K562 (cell line): ENCODE measurements around the gene SYNRG. TPM values are rescaled to one million over a fixed set of nuclear protein-coding genes. Genes with fewer than 3 reads are reported as not detected.

Experiments
- ATAC-seq: fragments of 200-7000 bp; cut with Tn5 transposase; 3 replicates; pipeline ENCODE4 v1.9.1; 2020; ENCODE audit warnings: moderate library complexity
- BruUV-seq: library from RNA; stranded (reverse); fragments of 400-500 nt; replicated peaks from 2 replicates; lab custom pipeline; 2021; lab: Mats Ljungman, UMichigan
- CTCF ChIA-PET: fragments of 300-600 bp; formaldehyde crosslinking; extraction: SDS; loops from one replicate; lab custom pipeline; 2021; ENCODE audit warnings: low intra/inter-chr PET ratio; lab: Yijun Ruan, JAX
- POLR2A ChIA-PET: fragments of 300-600, 350-650 bp; sonication (Branson Sonifier 250); formaldehyde crosslinking; extraction: SDS; loops from one replicate; lab custom pipeline; 2021; ENCODE audit warnings: antibody characterized with exemption, inconsistent platforms; lab: Yijun Ruan, JAX
- DNase-seq, 4 experiments: peaks; one replicate each; pipeline versions ENCODE4 v3.0.0 to v3.0.0-alpha.2; 2011 to 2018; ENCODE audit warnings: low spot score in 3 of 4, mixed read lengths in 3 of 4; ENCODE audit errors: extremely low read depth in 1 of 4
- FAIRE-seq: peaks from 2 replicates; lab custom pipeline; 2011; peaks lifted over from hg19 to GRCh38; lab: Jason Lieb, UNC
- H2AFZ ChIP-seq: 2 replicates; pipeline ENCODE4 v1.6.0; 2011; ENCODE audit warnings: low read depth, low read length, control low read depth, inconsistent platforms
- H3K27ac ChIP-seq: fragments of 200-600 bp; 3 replicates; pipeline ENCODE4 v1.8.0; 2011; ENCODE audit warnings: low read depth, mild to moderate bottlenecking, control low read depth, inconsistent platforms, low read length, moderate library complexity, mixed read lengths; ENCODE audit errors: extremely low read depth
- H3K27me3 ChIP-seq, 2 experiments: fragments of 300-600 bp in 1 of 2; 2 replicates in 1 of 2; 3 replicates in 1 of 2; pipeline versions ENCODE4 v1.6.0 to v1.8.0; 2011; ENCODE audit warnings: inconsistent platforms in 2 of 2, low read length in 2 of 2, mild to moderate bottlenecking in 1 of 2, mixed read lengths in 1 of 2, moderate library complexity in 1 of 2; ENCODE audit not compliant: control insufficient read depth in 2 of 2, insufficient read depth in 2 of 2
- H3K36me3 ChIP-seq: fragments of 300-600 bp; 3 replicates; pipeline ENCODE4 v1.8.0; 2011; ENCODE audit warnings: mild to moderate bottlenecking, low read length, inconsistent platforms; ENCODE audit not compliant: control insufficient read depth, insufficient read depth
- H3K4me1 ChIP-seq, 2 experiments: fragments of 200-600 bp in 1 of 2; replicated peaks in 1 of 2; 2 replicates in 1 of 2; 3 replicates in 1 of 2; pipeline versions ENCODE4 v1.5.1 to v1.8.0; 2011; ENCODE audit warnings: inconsistent platforms in 2 of 2, low read length in 2 of 2, mild to moderate bottlenecking in 1 of 2, mixed read lengths in 1 of 2, moderate library complexity in 1 of 2; ENCODE audit not compliant: control insufficient read depth in 2 of 2, insufficient read depth in 2 of 2
- H3K4me2 ChIP-seq: 2 replicates; pipeline ENCODE4 v1.6.1; 2011; ENCODE audit warnings: low read length, control low read depth, inconsistent platforms, mixed read lengths; ENCODE audit not compliant: insufficient read depth
- H3K4me3 ChIP-seq: fragments of 200-600 bp; sonication (generic), shearing (Covaris generic); 2 replicates; pipeline ENCODE4 v1.5.1; 2016; ENCODE audit warnings: control low read depth, inconsistent platforms
- H3K79me2 ChIP-seq: fragments of 200-600 bp; 3 replicates; pipeline ENCODE4 v1.8.0; 2011; ENCODE audit warnings: low read length, inconsistent platforms; ENCODE audit not compliant: control insufficient read depth, insufficient read depth
- H3K9ac ChIP-seq, 2 experiments: 2 replicates each; pipeline versions ENCODE4 v1.6.0 to v1.6.1; 2011; ENCODE audit warnings: low read depth in 2 of 2, low read length in 2 of 2, control low read depth in 1 of 2, inconsistent platforms in 1 of 2, mild to moderate bottlenecking in 1 of 2, mixed read lengths in 1 of 2; ENCODE audit not compliant: insufficient read depth in 1 of 2
- H3K9me1 ChIP-seq: one replicate; pipeline ENCODE4 v1.6.0; 2011; ENCODE audit warnings: inconsistent platforms, mild to moderate bottlenecking, low read length, moderate library complexity; ENCODE audit not compliant: control insufficient read depth, insufficient read depth
- H3K9me3 ChIP-seq: replicated peaks from 2 replicates; pipeline ENCODE4 v1.5.1; 2011; ENCODE audit warnings: low read depth, low read length, inconsistent platforms; ENCODE audit not compliant: control insufficient read depth, insufficient read depth
- H4K20me1 ChIP-seq: replicated peaks from 2 replicates; pipeline ENCODE4 v1.6.1; 2011; ENCODE audit warnings: low read length, inconsistent platforms, mixed read lengths; ENCODE audit not compliant: control insufficient read depth, insufficient read depth
- ATF3 ChIP-seq, 2 experiments: fragments of 450-650 bp in 1 of 2; sonication (generic) in 1 of 2; formaldehyde crosslinking in 1 of 2; IDR thresholded peaks in 1 of 2; conservative IDR thresholded peaks in 1 of 2; 2 replicates each; pipeline versions ENCODE4 v1.6.1 to v1.8.1; 2016 to 2023; ENCODE audit warnings: mild to moderate bottlenecking in 2 of 2, moderate library complexity in 2 of 2, inconsistent platforms in 1 of 2, missing genetic modification reagents in 1 of 2
- CEBPG ChIP-seq, 3 experiments: fragments of 200-800 bp in 1 of 3; sonication (Bioruptor generic) in 1 of 3; sonication (generic) in 1 of 3; formaldehyde crosslinking in 1 of 3; IDR thresholded peaks in 2 of 3; conservative IDR thresholded peaks in 1 of 3; 2 replicates each; pipeline versions ENCODE4 v1.6.1 to v1.8.0; 2016 to 2022; ENCODE audit warnings: missing compliant biosample characterization in 2 of 3, missing genetic modification characterization in 2 of 3, mild to moderate bottlenecking in 1 of 3, missing genetic modification reagents in 1 of 3
- COPS2 ChIP-seq: fragments of 450-650 bp; conservative IDR thresholded peaks from 2 replicates; pipeline ENCODE4 v1.6.1; 2016; ENCODE audit warnings: mild to moderate bottlenecking, moderate library complexity
- ZNF431 ChIP-seq: sonication (generic); formaldehyde crosslinking; IDR thresholded peaks from 2 replicates; pipeline ENCODE4 v1.8.0; 2022; ENCODE audit warnings: mild to moderate bottlenecking, missing genetic modification reagents
- WGBS: fragments of 100-300 bp; shearing (Covaris generic); methylation state at CpG from one replicate; pipeline ENCODE4 v1.1.6; 2016; ENCODE audit warnings: low coverage, mixed read lengths; ENCODE audit not compliant: insufficient coverage; ENCODE audit errors: missing lambda C conversion rate; 5-methylcytosine and 5-hydroxymethylcytosine counted together
- in situ Hi-C: fragments of 300-500 bp; cut with MboI; formaldehyde crosslinking; loops from 4 replicates; pipeline ENCODE4 v1.15.0; 2018; ENCODE audit warnings: inconsistent platforms, mixed read lengths
- intact Hi-C: fragments of 100-400 bp; cut with micrococcal nuclease; formaldehyde crosslinking; loops from 2 replicates; pipeline ENCODE4 v1.14.2; 2022
- polyA plus RNA-seq, 8 experiments: library from polyadenylated mRNA; depleted of rRNA in 4 of 8; stranded (reverse) in 5 of 8; unstranded in 3 of 8; fragments of >200 nt; fragmentation: Nextera tagmentation in 2 of 8; fragmentation: Illumina TruSeq in 1 of 8; extraction: Ambion mirVana in 2 of 8; extraction: Trizol in 1 of 8; gene quantifications; 2 replicates each; pipeline versions ENCODE4 v1.2.1 to v1.2.3, GENCODE V29; 2011 to 2014; ENCODE audit warnings: inconsistent platforms in 1 of 8, missing spikeins in 1 of 8
- total RNA-seq, 7 experiments: library from RNA; depleted of rRNA in 6 of 7; stranded (reverse); fragments of >200 nt in 6 of 7; fragmentation: Illumina TruSeq in 2 of 7; extraction: Trizol in 2 of 7; gene quantifications; 2 replicates each; pipeline versions ENCODE4 v1.2.1 to v1.2.3, GENCODE V29; 2011 to 2021; ENCODE audit warnings: low replicate concordance in 1 of 7

The SYNRG gene
- total and polyA plus RNA-seq, 9 of the 15 experiments (the other 6 are each of a cell fraction or from before 2014, with no cell fraction given) = 2.9 to 28.2 (median 15.1) TPM

GRCh38 chr17:37478187-37478586, 131.0 kb downstream of the SYNRG start:
- H3K9me1 ChIP-seq = no peaks in the 10 kb centered on the region
- H3K4me2 ChIP-seq = no peak overlapping the region
- ChIA-PET POLR2A (interaction anchor here (1.2 to 1.8 kb wide), 2 partner anchors 10 to 14 kb away, joined by 5 to 6 read pairs; no protein-coding TSS in a partner anchor), CTCF (no interaction called here)
- H3K9me3 ChIP-seq = no peaks in the 10 kb centered on the region
- no peaks in the 10 kb centered on the region for H3K79me2 ChIP-seq
- no peak overlapping the region for H3K4me3 ChIP-seq
- WGBS = 73% methylated on average over 2 of the region's 2 CpGs
- no peak for TF ChIP-seq ZNF431 (CRISPR knock-in tag)
- peak; percentile 45 for TF ChIP-seq ATF3 (IDR thresholded peaks at IDR 0.05)
- no peak for TF ChIP-seq ATF3 (CRISPR knock-in tag; conservative IDR thresholded peaks at IDR 0.05)
- no peak for TF ChIP-seq COPS2
- no peak for TF ChIP-seq CEBPG (CRISPR knock-in tag; IDR thresholded peaks at IDR 0.05)
- peak; percentile 54 to 60; a peak in 2 of 4 replicates for TF ChIP-seq CEBPG (tag; conservative IDR thresholded peaks at IDR 0.05 in 1 of 2, IDR thresholded peaks at IDR 0.05 in 1 of 2)
- FAIRE-seq (no peak), DNase-seq (no peak), ATAC-seq (no peak)
- no peak overlapping the region for H3K27ac ChIP-seq
- H4K20me1 ChIP-seq = no peaks in the 10 kb centered on the region
- H3K4me1 ChIP-seq = peaks cover 0 to 6% of the 10 kb centered on the region in 2 experiments; a peak in 2 of 5 replicates
- peaks cover 50% of the 10 kb centered on the region for H3K36me3 ChIP-seq
- no peak overlapping the region for H2AFZ ChIP-seq
- H3K9ac ChIP-seq = no peak overlapping the region
- in situ Hi-C loops (no loop called here), intact Hi-C loops (no loop called here)
- H3K27me3 ChIP-seq = no peaks in the 10 kb centered on the region
- BruUV-seq = no TSS peak
